NCI-H1694 (cell line): ENCODE measurements around the gene ZC3H10.

ENCODE experiments used
- DNase-seq: peaks from one replicate; lab custom pipeline; 2025; lab: John Stamatoyannopoulos, UW

Gene ZC3H10

DNA sequence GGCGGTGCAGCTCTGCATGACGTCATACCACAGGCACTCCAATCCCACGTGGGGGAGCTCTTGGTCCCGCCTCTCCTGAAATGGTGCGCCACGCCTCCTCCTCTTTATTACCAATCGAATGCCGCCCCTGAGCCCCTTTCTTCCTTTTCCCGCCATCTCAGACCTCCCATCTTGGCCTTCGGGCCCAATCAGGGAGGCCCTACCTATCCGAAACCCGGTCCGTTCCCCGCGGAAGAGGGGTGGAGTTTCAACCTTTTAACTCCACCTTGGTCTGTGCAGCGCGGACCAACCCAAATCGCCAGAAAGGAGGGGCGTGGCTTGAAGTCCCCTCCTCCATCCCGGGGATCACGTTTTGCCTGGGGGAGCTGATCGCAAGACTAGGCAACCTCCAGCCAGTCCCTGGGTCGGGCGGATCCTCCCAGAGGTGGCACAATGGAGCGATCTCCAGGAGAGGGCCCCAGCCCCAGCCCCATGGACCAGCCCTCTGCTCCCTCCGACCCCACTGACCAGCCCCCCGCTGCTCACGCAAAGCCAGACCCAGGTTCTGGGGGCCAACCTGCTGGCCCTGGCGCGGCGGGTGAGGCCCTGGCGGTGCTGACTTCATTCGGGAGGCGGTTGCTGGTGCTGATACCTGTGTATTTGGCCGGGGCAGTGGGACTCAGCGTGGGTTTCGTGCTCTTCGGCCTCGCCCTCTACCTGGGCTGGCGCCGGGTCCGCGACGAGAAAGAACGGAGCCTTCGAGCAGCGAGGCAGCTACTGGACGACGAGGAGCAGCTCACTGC, 10.0 kb downstream of the ZC3H10 start, which contains the start of gene ESYT1:
Gene ESYT1 (plus strand): TSS at position 380 of the 782 bp plus-strand sequence. CDS start 53 bp downstream, at position 433.
- DNase-seq: peak; percentile 99

- DNase-seq: no peak
Measured at GRCh38 chr12:56128670-56129205, 10.7 kb downstream of the ZC3H10 start.

- no peak for DNase-seq
Measured at GRCh38 chr12:56129206-56129941, 11.3 kb downstream of the ZC3H10 start.

GRCh38 chr12:56129942-56130495, 12.0 kb downstream of the ZC3H10 start:
- no peak for DNase-seq

- DNase-seq: no peak
Measured at GRCh38 chr12:56130876-56131275, 12.8 kb downstream of the ZC3H10 start.

DNA sequence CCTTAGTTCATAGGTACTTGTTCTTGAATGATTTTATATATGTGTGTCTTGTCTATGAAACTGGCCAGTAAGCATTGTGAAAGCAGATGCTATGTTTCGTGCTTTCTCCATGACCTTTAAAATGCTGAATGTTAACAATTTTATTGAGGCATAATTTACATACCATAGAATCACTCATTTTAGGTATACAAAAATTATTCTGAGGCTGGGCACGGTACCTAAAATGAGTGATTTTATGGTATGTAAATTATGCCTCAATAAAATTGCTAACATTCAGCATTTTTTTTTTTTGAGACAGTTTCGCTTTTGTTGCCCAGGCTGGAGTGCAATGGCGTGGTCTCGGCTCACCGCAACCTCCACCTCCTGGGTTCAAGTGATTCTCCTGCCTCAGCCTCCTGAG, 16.8 kb downstream of the ZC3H10 start:
- DNase-seq: no peak

DNA sequence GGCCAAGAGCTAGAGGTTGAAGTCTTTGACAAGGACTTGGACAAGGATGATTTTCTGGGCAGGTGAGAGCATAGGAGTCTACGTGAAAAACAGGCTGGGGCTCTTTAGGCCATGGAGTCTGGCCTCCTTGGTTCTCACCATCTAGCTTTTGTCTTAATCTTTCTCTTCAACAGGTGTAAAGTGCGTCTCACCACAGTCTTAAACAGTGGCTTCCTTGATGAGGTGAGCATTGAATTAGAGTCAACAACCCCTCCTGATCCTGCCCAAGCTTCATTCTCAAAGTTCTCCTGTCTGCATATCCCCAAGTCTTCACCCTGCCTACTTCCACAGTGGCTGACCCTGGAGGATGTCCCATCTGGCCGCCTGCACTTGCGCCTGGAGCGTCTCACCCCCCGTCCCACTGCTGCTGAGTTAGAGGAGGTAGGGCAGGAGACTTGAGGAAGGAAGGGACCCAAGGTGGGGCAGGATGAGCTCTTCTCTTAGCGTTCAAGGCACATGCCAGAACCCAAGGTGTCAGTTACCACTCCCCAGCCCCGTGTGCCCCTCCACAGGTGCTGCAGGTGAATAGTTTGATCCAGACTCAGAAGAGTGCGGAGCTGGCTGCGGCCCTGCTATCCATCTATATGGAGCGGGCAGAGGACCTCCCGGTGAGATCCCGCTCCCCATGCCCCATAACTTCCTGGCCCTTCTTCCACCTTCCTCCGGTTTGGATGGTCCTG, 19.9 kb downstream of the ZC3H10 start:
- no peak for DNase-seq

DNA sequence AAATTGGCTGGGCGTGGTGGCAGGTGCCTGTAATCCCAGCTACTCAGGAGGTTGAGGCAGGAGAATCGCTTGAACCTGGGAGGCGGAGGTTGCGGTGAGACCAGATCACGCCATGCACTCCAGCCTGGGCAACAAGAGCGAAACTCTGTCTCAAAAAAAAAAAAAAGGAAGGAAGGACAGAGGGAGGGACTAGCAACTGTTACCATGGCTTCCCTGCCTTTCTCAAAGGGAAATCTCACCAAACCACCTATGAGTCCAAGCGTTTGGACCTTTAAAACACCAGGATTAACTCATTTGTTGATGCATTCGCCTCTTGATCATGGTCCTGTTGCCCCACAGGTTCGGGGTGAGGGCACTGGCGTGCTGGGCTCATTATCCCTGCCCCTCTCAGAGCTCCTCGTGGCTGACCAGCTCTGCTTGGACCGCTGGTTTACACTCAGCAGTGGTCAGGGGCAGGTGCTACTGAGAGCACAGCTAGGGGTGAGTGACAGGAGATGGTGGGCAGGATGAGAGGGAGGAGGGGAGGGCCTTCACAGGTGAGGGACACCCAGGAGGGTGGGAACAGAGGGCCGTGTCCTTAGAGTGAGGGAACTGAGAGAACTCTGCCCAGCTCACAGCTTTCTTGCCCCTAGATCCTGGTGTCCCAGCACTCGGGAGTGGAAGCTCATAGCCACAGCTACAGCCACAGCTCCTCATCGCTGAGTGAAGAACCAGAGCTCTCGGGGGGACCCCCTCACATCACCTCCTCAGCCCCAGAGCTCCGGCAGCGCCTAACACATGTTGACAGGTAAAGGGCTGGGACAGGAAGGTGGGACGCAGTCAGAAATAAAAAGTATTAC, 24.1 kb downstream of the ZC3H10 start:
- DNase-seq: no peak

GRCh38 chr12:56143217-56143616, 25.2 kb downstream of the ZC3H10 start:
- no peak for DNase-seq

DNA sequence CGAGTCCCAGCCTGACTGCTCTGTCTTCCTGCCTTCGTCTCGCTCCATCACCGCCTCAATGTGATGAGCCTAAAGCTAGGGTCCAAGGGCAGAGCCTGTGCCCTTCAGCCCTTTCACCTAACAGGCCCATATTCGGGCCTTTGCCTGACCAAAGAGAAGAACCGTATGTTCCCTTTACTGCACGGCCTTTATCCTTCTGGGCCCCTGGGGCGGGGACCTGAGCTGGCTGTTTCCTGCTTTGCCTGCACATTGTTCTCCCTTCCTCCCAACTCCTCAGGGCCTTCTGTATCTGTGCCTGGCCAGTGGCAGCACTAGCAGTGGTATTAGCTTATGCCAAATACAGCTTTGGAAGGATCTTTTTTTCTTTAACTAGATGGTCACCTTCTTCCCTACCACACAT, 25.8 kb downstream of the ZC3H10 start:
- no peak for DNase-seq

GRCh38 chr12:56145217-56145616, 27.2 kb downstream of the ZC3H10 start:
- DNase-seq: no peak

- DNase-seq: no peak
Measured at GRCh38 chr12:56146492-56147460, 28.7 kb downstream of the ZC3H10 start.

GRCh38 chr12:56150563-56150962, 32.5 kb downstream of the ZC3H10 start:
- DNase-seq: no peak

- peak; percentile 60 for DNase-seq
Measured at GRCh38 chr12:56151672-56152131, 33.6 kb downstream of the ZC3H10 start.

GRCh38 chr12:56152132-56152755, 34.2 kb downstream of the ZC3H10 start, which contains the start of gene MYL6B:
MYL6B (plus strand) TSS chr12:56152587; CDS start chr12:56153919, 1,332 bp downstream.
- DNase-seq: peak; percentile 48

DNA sequence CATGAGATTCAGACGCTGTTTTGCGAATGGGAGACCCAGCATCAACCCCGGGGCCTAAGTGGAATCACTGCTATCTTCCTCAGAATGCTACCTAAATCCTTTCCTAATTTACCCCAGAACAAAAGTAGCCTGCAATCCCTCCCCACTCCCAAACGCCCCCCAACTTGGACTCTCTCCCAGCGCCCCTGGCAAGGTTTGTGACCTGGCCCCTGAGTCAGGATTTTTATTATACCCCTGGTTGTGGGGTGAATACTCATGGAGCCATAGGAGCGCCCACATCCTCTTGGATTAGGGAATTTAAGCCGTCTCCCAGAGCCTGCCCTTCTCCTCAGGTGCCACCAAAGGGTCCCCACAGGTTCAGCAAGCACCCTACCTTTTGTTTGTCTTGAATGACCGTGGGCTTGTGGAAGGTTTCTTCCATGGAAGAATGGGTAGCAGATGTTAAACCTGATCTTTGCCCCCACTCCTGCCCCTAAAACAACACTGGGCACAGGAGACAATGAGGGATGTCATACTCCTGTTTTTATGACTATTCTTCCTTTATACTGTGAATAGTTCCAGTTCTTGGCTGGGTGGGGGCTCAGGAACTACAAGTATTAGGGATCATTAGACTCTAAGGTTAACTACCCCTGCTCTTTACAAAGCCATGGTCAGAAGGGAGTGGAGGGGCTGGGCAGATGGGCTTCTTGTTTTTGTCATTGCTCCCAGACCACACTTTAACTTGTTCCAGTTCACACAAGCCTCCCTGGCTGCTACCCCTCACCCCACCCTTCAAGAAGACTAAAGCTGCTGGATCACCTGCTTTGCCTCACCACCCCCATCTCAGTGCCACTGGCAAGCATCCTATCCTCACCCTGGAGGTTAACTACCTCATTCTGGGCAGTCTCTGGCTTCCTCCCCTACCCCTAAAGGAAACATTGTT, 35.0 kb downstream of the ZC3H10 start:
- no peak for DNase-seq

DNA sequence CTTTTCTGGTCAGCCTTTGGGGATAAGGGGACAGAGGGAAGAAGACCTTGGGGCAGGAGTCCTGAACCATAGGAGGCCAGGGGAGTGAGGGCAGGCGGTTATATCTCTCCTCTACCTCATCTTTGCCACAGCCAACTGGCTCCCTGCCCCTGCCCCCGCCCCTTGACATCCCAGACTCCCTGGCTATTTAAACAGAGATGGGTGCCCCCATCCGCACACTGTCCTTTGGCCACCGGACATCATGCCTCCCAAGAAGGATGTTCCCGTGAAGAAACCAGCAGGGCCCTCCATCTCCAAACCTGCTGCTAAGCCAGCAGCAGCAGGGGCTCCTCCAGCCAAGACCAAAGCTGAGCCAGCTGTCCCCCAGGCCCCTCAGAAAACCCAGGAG, 35.6 kb downstream of the ZC3H10 start:
- no peak for DNase-seq

- DNase-seq: no peak
Measured at GRCh38 chr12:56154246-56154771, 36.2 kb downstream of the ZC3H10 start.
